SK-N-SH treated with all-trans-retinoic acid at 6 μM for 48 hours (cell line): Measurements from ENCODE around the gene PSMD6.

ENCODE experiments used
- ATAC-seq: fragments of 200-7000 bp; cut with Tn5 transposase; 3 replicates; pipeline ENCODE4 v1.9.1; 2020; ENCODE audit warnings: mild to moderate bottlenecking, moderate library complexity
- ARNTL ChIP-seq: fragments of 450-650 bp; formaldehyde crosslinking; IDR thresholded peaks from 2 replicates; pipeline ENCODE4 v1.5.0; 2020; ENCODE audit warnings: low read depth, mild to moderate bottlenecking, moderate library complexity, borderline replicate concordance
- BACH2 ChIP-seq: fragments of 250-450 bp; sonication (Bioruptor Pico); IDR thresholded peaks from 2 replicates; pipeline ENCODE4 v1.9.0; 2021; ENCODE audit warnings: mild to moderate bottlenecking, borderline replicate concordance
- CREB5 ChIP-seq: fragments of 250-450 bp; sonication (Bioruptor Pico); IDR thresholded peaks from 2 replicates; pipeline ENCODE4 v1.5.1; 2020; ENCODE audit warnings: low read depth, mild to moderate bottlenecking, moderate library complexity
- CSDC2 ChIP-seq: fragments of 250-450 bp; sonication (Bioruptor Pico); IDR thresholded peaks from 2 replicates; pipeline ENCODE4 v1.5.0; 2020; ENCODE audit warnings: mild to moderate bottlenecking, moderate library complexity
- CSRNP3 ChIP-seq: fragments of 250-450 bp; sonication (Bioruptor Pico); IDR thresholded peaks from 2 replicates; pipeline ENCODE4 v1.5.1; 2021; ENCODE audit warnings: mild to moderate bottlenecking, moderate library complexity
- ESRRG ChIP-seq: fragments of 250-450 bp; sonication (Bioruptor Pico); IDR thresholded peaks from 2 replicates; pipeline ENCODE4 v1.6.1; 2021; ENCODE audit warnings: mild to moderate bottlenecking
- GLIS3 ChIP-seq: fragments of 250-450 bp; sonication (Bioruptor Pico); IDR thresholded peaks from 2 replicates; pipeline ENCODE4 v1.5.0; 2020; ENCODE audit warnings: mild to moderate bottlenecking, moderate library complexity
- OSR1 ChIP-seq: fragments of 250-450 bp; sonication (Bioruptor Pico); IDR thresholded peaks from 2 replicates; pipeline ENCODE4 v1.8.0; 2022; ENCODE audit warnings: moderate library complexity, mild to moderate bottlenecking, inconsistent platforms
- PATZ1 ChIP-seq: fragments of 250-450 bp; sonication (Bioruptor Pico); IDR thresholded peaks from 2 replicates; pipeline ENCODE4 v1.8.0; 2020; ENCODE audit warnings: mild to moderate bottlenecking, moderate library complexity, borderline replicate concordance
- PPARA ChIP-seq: fragments of 250-450 bp; sonication (Bioruptor Pico); IDR thresholded peaks from 2 replicates; pipeline ENCODE4 v1.5.0; 2020; ENCODE audit warnings: mild to moderate bottlenecking, borderline replicate concordance
- RARB ChIP-seq: fragments of 250-450 bp; sonication (Bioruptor Pico); IDR thresholded peaks from 2 replicates; pipeline ENCODE4 v1.8.0; 2021; ENCODE audit warnings: mild to moderate bottlenecking, moderate library complexity
- SNAI2 ChIP-seq: fragments of 250-450 bp; sonication (Bioruptor Pico); IDR thresholded peaks from 2 replicates; pipeline ENCODE4 v1.5.0; 2020; ENCODE audit warnings: mild to moderate bottlenecking, moderate library complexity
- TCF4 ChIP-seq: fragments of 250-450 bp; sonication (Bioruptor Pico); IDR thresholded peaks from 2 replicates; pipeline ENCODE4 v1.8.0; 2021; ENCODE audit warnings: mild to moderate bottlenecking, moderate library complexity, borderline replicate concordance
- TOX ChIP-seq: fragments of 250-450 bp; sonication (Bioruptor Pico); IDR thresholded peaks from 2 replicates; pipeline ENCODE4 v1.8.0; 2021; ENCODE audit warnings: mild to moderate bottlenecking, moderate library complexity, borderline replicate concordance
- TSHZ2 ChIP-seq: fragments of 250-450 bp; sonication (Bioruptor Pico); IDR thresholded peaks from 2 replicates; pipeline ENCODE4 v1.5.0; 2020; ENCODE audit warnings: mild to moderate bottlenecking, moderate library complexity
- ZC3H10 ChIP-seq: fragments of 250-450 bp; sonication (Bioruptor Pico); IDR thresholded peaks from 2 replicates; pipeline ENCODE4 v1.5.1; 2021; ENCODE audit warnings: mild to moderate bottlenecking, moderate library complexity
- ZFP3 ChIP-seq: fragments of 250-450 bp; sonication (Bioruptor Pico); IDR thresholded peaks from 2 replicates; pipeline ENCODE4 v1.5.0; 2020; ENCODE audit warnings: mild to moderate bottlenecking, moderate library complexity
- ZFP30 ChIP-seq: fragments of 450-650 bp; formaldehyde crosslinking; IDR thresholded peaks from 2 replicates; pipeline ENCODE4 v1.5.0; 2022; ENCODE audit warnings: mild to moderate bottlenecking, moderate library complexity
- ZNF565 ChIP-seq: fragments of 450-650 bp; formaldehyde crosslinking; conservative IDR thresholded peaks from 2 replicates; pipeline ENCODE4 v1.5.0; 2020; ENCODE audit warnings: low read depth, mild to moderate bottlenecking, moderate library complexity
- ZNF70 ChIP-seq: fragments of 450-650 bp; formaldehyde crosslinking; IDR thresholded peaks from 2 replicates; pipeline ENCODE4 v1.5.0; 2020; ENCODE audit warnings: mild to moderate bottlenecking, moderate library complexity
- ZNF8 ChIP-seq: fragments of 450-650 bp; formaldehyde crosslinking; IDR thresholded peaks from 2 replicates; pipeline ENCODE4 v1.5.0; 2020; ENCODE audit warnings: mild to moderate bottlenecking, moderate library complexity

PSMD6 gene

GRCh38 chr3:64054488-64054887, 31.2 kb upstream of the PSMD6 start:
- TF ChIP-seq ZC3H10 = no peak
- no peak for TF ChIP-seq SNAI2 (CRISPR knock-in tag)
- no peak for ATAC-seq

GRCh38 chr3:64053581-64053980, 30.3 kb upstream of the PSMD6 start:
- TF ChIP-seq SNAI2 (CRISPR knock-in tag) = no peak
- TF ChIP-seq TCF4 = peak; percentile 77; the same call in 1 of the 2 replicates
- TF ChIP-seq, all 23 proteins: peak for 1
- ATAC-seq = no peak

- ATAC-seq = no peak
- no peak for TF ChIP-seq BACH2 (CRISPR knock-in tag)
- TF ChIP-seq CSDC2 (CRISPR knock-in tag) = no peak
- no peak for TF ChIP-seq PPARA (CRISPR knock-in tag)
- TF ChIP-seq ESRRG (CRISPR knock-in tag) = no peak
- TF ChIP-seq GLIS3 (CRISPR knock-in tag) = no peak
- no peak for TF ChIP-seq ARNTL (CRISPR knock-in tag)
- TF ChIP-seq TSHZ2 = no peak
- no peak for TF ChIP-seq OSR1 (CRISPR knock-in tag)
- no peak for TF ChIP-seq ZC3H10
- TF ChIP-seq ZFP30 (CRISPR knock-in tag) = no peak
- TF ChIP-seq TOX (CRISPR knock-in tag) = no peak
- TF ChIP-seq TCF4 = no peak
- TF ChIP-seq, all 23 proteins: peak for 0
Measured at GRCh38 chr3:64053117-64053516, 29.8 kb upstream of the PSMD6 start.

- ATAC-seq = no peak
- TF ChIP-seq ZNF8 (CRISPR knock-in tag) (no peak), CSRNP3 (CRISPR knock-in tag) (no peak), RARB (CRISPR knock-in tag) (no peak), TCF4 (no peak), ZNF565 (CRISPR knock-in tag) (no peak), ESRRG (CRISPR knock-in tag) (no peak), ZNF70 (no peak), BACH2 (CRISPR knock-in tag) (no peak), ZFP3 (no peak), TSHZ2 (no peak), CREB5 (CRISPR knock-in tag) (no peak), ZFP30 (CRISPR knock-in tag) (no peak), SNAI2 (CRISPR knock-in tag) (no peak), GLIS3 (CRISPR knock-in tag) (no peak), TOX (CRISPR knock-in tag) (no peak), ZC3H10 (no peak), PATZ1 (CRISPR knock-in tag) (no peak), PPARA (CRISPR knock-in tag) (no peak)
Measured at GRCh38 chr3:64049832-64050231, 26.5 kb upstream of the PSMD6 start.
